Panc1 (cell line): ENCODE results near the gene BCAS3.

Experiments
- CTCF ChIP-seq: fragments of 450-650 bp; IDR thresholded peaks from 2 replicates; pipeline ENCODE4 v1.5.1; 2017; ENCODE audit warnings: mild to moderate bottlenecking
- POLR2AphosphoS5 ChIP-seq: IDR thresholded peaks from 2 replicates; pipeline ENCODE4 v1.6.1; 2012; ENCODE audit warnings: mild to moderate bottlenecking, low read depth, low read length, moderate library complexity
- REST ChIP-seq, 2 experiments: IDR thresholded peaks; 2 replicates each; pipeline ENCODE4 v1.6.1; 2011 to 2012; ENCODE audit warnings: low read depth in 2 of 2, control low read depth in 1 of 2, low read length in 1 of 2, mild to moderate bottlenecking in 1 of 2, moderate library complexity in 1 of 2; ENCODE audit not compliant: insufficient read depth in 1 of 2
- SIN3A ChIP-seq: IDR thresholded peaks from 2 replicates; pipeline ENCODE4 v1.6.1; 2012; ENCODE audit warnings: low read depth, mild to moderate bottlenecking, low read length, moderate library complexity, borderline replicate concordance; ENCODE audit not compliant: insufficient read depth

- TF ChIP-seq POLR2AphosphoS5 (no peak), CTCF (no peak), REST (IDR thresholded peaks at IDR 0.05; ENCODE audit: insufficient read depth in 1 of 2, low read depth in 2 of 2, low read length in 1 of 2) (no peak), SIN3A (no peak)
Observed at GRCh38 chr17:60941571-60941970, 263.9 kb downstream of the BCAS3 start.
